ENCODE measurements around the gene DNAJB6. TPM values are rescaled to one million over a fixed set of nuclear protein-coding genes. Genes with fewer than 3 reads are reported as not detected.

The DNAJB6 gene
- total RNA-seq, 2 donors from 2014 or later = 126 to 174 TPM

GRCh38 chr7:157400171-157400860 lies 63.5 kb downstream of the DNAJB6 start:
- Histone ChIP-seq H3K9me3 (ENCODE audit: control insufficient read depth, low read length) (no peaks in the 10 kb centered on the region), H3K4me1 (ENCODE audit: control insufficient read depth, insufficient read depth, low read length) (peaks cover 3% of the 10 kb centered on the region), H3K27me3 (ENCODE audit: control insufficient read depth, insufficient read depth, low read length, poor library complexity, severe bottlenecking) (no peaks in the 10 kb centered on the region), H3K27ac (ENCODE audit: low read depth, low read length) (no peak overlapping the region), H3K36me3 (ENCODE audit: control insufficient read depth, insufficient read depth, low read length) (peaks cover 47% of the 10 kb centered on the region), H3K9ac (ENCODE audit: extremely low read depth, low read length, poor library complexity, severe bottlenecking) (no peak overlapping the region), H3K4me3 (ENCODE audit: low read length) (no peak overlapping the region)
- DNase-seq = no peak
- WGBS, 2 experiments (ENCODE audit: insufficient coverage in 1 of 2, insufficient read length in 1 of 2) = 95 to 96% methylated on average over 24 to 38 of the region's 38 CpGs
- Mint-ChIP-seq H3K36me3 (ENCODE audit: low read depth) (peaks cover 56% of the 10 kb centered on the region), H3K4me1 (peaks cover 9% of the 10 kb centered on the region), H3K4me3 (no peak overlapping the region), H3K27ac (peak overlapping the region; percentile 20), H3K9me3 (no peaks in the 10 kb centered on the region), H3K27me3 (ENCODE audit: insufficient read depth) (no peaks in the 10 kb centered on the region)
- no peak for TF ChIP-seq CTCF (conservative IDR thresholded peaks at IDR 0.05)

- H3K36me3 ChIP-seq (ENCODE audit: control insufficient read depth, insufficient read depth, low read length) = peaks cover 57% of the 10 kb centered on the region
- peaks cover 3% of the 10 kb centered on the region for H3K4me1 ChIP-seq (ENCODE audit: control insufficient read depth, insufficient read depth, low read length)
- H3K4me1 Mint-ChIP-seq = peaks cover 9% of the 10 kb centered on the region
- no peak overlapping the region for H3K4me3 ChIP-seq (ENCODE audit: low read length)
- H3K27me3 Mint-ChIP-seq (ENCODE audit: insufficient read depth) = no peaks in the 10 kb centered on the region
- H3K9ac ChIP-seq (ENCODE audit: extremely low read depth, low read length, poor library complexity, severe bottlenecking) = no peak overlapping the region
- no peaks in the 10 kb centered on the region for H3K9me3 ChIP-seq (ENCODE audit: control insufficient read depth, low read length)
- no peaks in the 10 kb centered on the region for H3K27me3 ChIP-seq (ENCODE audit: control insufficient read depth, insufficient read depth, low read length, poor library complexity, severe bottlenecking)
- H3K4me3 Mint-ChIP-seq = no peak overlapping the region
- H3K36me3 Mint-ChIP-seq (ENCODE audit: low read depth) = peaks cover 56% of the 10 kb centered on the region
- WGBS, 2 experiments (ENCODE audit: insufficient coverage in 1 of 2, insufficient read length in 1 of 2) = 93 to 95% methylated on average over 13 to 29 of the region's 29 CpGs
- DNase-seq = no peak
- no peaks in the 10 kb centered on the region for H3K9me3 Mint-ChIP-seq
- H3K27ac ChIP-seq (ENCODE audit: low read depth, low read length) = no peak overlapping the region
- no peak for TF ChIP-seq CTCF (conservative IDR thresholded peaks at IDR 0.05)
- peak overlapping the region; percentile 65 for H3K27ac Mint-ChIP-seq
Measured at GRCh38 chr7:157401567-157402387, 65.0 kb downstream of the DNAJB6 start.

- peaks cover 60% of the 10 kb centered on the region for H3K36me3 Mint-ChIP-seq (ENCODE audit: low read depth)
Measured at GRCh38 chr7:157402388-157402703, 65.5 kb downstream of the DNAJB6 start.

More at GRCh38 chr7:157402388-157402703, 65.5 kb downstream of the DNAJB6 start:
- Mint-ChIP-seq H3K4me3 (no peak overlapping the region), H3K4me1 (peaks cover 9% of the 10 kb centered on the region), H3K9me3 (no peaks in the 10 kb centered on the region), H3K27me3 (ENCODE audit: insufficient read depth) (no peaks in the 10 kb centered on the region), H3K27ac (no peak overlapping the region)
- H3K27ac ChIP-seq (ENCODE audit: low read depth, low read length) = no peak overlapping the region
- H3K4me1 ChIP-seq (ENCODE audit: control insufficient read depth, insufficient read depth, low read length) = peaks cover 3% of the 10 kb centered on the region
- 97 to 100% methylated on average over 1 to 12 of the region's 12 CpGs for WGBS, 2 experiments (ENCODE audit: insufficient coverage in 1 of 2, insufficient read length in 1 of 2)
- no peaks in the 10 kb centered on the region for H3K9me3 ChIP-seq (ENCODE audit: control insufficient read depth, low read length)
- no peaks in the 10 kb centered on the region for H3K27me3 ChIP-seq (ENCODE audit: control insufficient read depth, insufficient read depth, low read length, poor library complexity, severe bottlenecking)
- peaks cover 57% of the 10 kb centered on the region for H3K36me3 ChIP-seq (ENCODE audit: control insufficient read depth, insufficient read depth, low read length)
- DNase-seq = no peak
- no peak overlapping the region for H3K4me3 ChIP-seq (ENCODE audit: low read length)
- no peak overlapping the region for H3K9ac ChIP-seq (ENCODE audit: extremely low read depth, low read length, poor library complexity, severe bottlenecking)
- TF ChIP-seq CTCF (conservative IDR thresholded peaks at IDR 0.05) = no peak
